Thymus (tissue), 11 donors: Measurements from ENCODE around the gene SLC4A4. TPM values are rescaled to one million over a fixed set of nuclear protein-coding genes. Genes with fewer than 3 reads are reported as not detected.

Experiments
- DNase-seq, 9 donors: peaks; one replicate each; pipeline ENCODE4 v3.0.0-alpha.2; 2013; ENCODE audit warnings: low spot score in 9 of 9, low read depth in 6 of 9, missing footprints in 1 of 9
- H3K27ac ChIP-seq, 2 donors: one replicate each; pipeline ENCODE4 v1.5.1; 2013; ENCODE audit warnings: control low read depth in 1 of 2, low read depth in 1 of 2, low read length in 1 of 2, mild to moderate bottlenecking in 1 of 2, moderate library complexity in 1 of 2
- H3K27me3 ChIP-seq, 2 donors: one replicate each; pipeline ENCODE4 v1.5.1; 2013; ENCODE audit warnings: low read length in 1 of 2; ENCODE audit not compliant: control insufficient read depth in 2 of 2, insufficient read depth in 1 of 2
- H3K36me3 ChIP-seq, 2 donors: one replicate each; pipeline ENCODE4 v1.5.1; 2013; ENCODE audit warnings: low read length in 1 of 2, mild to moderate bottlenecking in 1 of 2, moderate library complexity in 1 of 2; ENCODE audit not compliant: control insufficient read depth in 2 of 2, insufficient read depth in 2 of 2
- H3K4me1 ChIP-seq, 2 donors: one replicate each; pipeline ENCODE4 v1.5.1; 2013; ENCODE audit warnings: low read length in 2 of 2; ENCODE audit not compliant: control insufficient read depth in 2 of 2, insufficient read depth in 2 of 2
- H3K4me3 ChIP-seq, 2 donors: one replicate each; pipeline ENCODE4 v1.5.1; 2013; ENCODE audit warnings: low read length in 2 of 2, control low read depth in 1 of 2, mild to moderate bottlenecking in 1 of 2
- H3K9me3 ChIP-seq, 2 donors: one replicate each; pipeline ENCODE4 v1.5.1; 2013; ENCODE audit warnings: low read length in 1 of 2, mild to moderate bottlenecking in 1 of 2; ENCODE audit not compliant: control insufficient read depth in 2 of 2, insufficient read depth in 1 of 2
- WGBS: extraction: QIAGEN DNeasy Blood & Tissue Kit; methylation state at CpG from one replicate; pipeline ENCODE4 v1.1.7; 2013; 5-methylcytosine and 5-hydroxymethylcytosine counted together
- polyA plus RNA-seq: library from polyadenylated mRNA; stranded (reverse); fragments of 200-250 nt; gene quantifications from one replicate; pipeline ENCODE4 v1.2.3, GENCODE V29; 2013
- total RNA-seq: library from RNA; stranded (reverse); fragments of 120-200 nt; gene quantifications from one replicate; pipeline ENCODE4 v1.2.4, GENCODE V29; 2013
- donor health status: healthy.

SLC4A4 gene
- total and polyA plus RNA-seq, 2 donors, result 1.7 to 6.8 TPM

- no peak overlapping the region for H3K27ac ChIP-seq
- no peaks in the 10 kb centered on the region for H3K27me3 ChIP-seq
- H3K4me1 ChIP-seq, result no peaks in the 10 kb centered on the region
- DNase-seq, result no peak
- no peak overlapping the region for H3K4me3 ChIP-seq
- H3K9me3 ChIP-seq, result no peaks in the 10 kb centered on the region
- H3K36me3 ChIP-seq, result no peaks in the 10 kb centered on the region
Observed at GRCh38 chr4:71346710-71347109, 7.9 kb downstream of the SLC4A4 start.

GRCh38 chr4:71348586-71348985 is 9.8 kb downstream of the SLC4A4 start:
- H3K36me3 ChIP-seq, result no peaks in the 10 kb centered on the region
- H3K27me3 ChIP-seq, result no peaks in the 10 kb centered on the region
- H3K9me3 ChIP-seq, result no peaks in the 10 kb centered on the region
- no peak overlapping the region for H3K4me3 ChIP-seq
- no peaks in the 10 kb centered on the region for H3K4me1 ChIP-seq
- H3K27ac ChIP-seq, result no peak overlapping the region
- peak in 1 of 9 donors; percentile 11 for DNase-seq
- 80% methylated on average over 3 of the region's 3 CpGs for WGBS

GRCh38 chr4:71355045-71355444 is 16.2 kb downstream of the SLC4A4 start:
- WGBS, result 97% methylated on average over 1 of the region's 1 CpG
- DNase-seq, result no peak
- Histone ChIP-seq H3K9me3 (no peaks in the 10 kb centered on the region), H3K27me3 (no peaks in the 10 kb centered on the region), H3K36me3 (no peaks in the 10 kb centered on the region), H3K4me3 (no peak overlapping the region), H3K27ac (no peak overlapping the region), H3K4me1 (no peaks in the 10 kb centered on the region)

- DNase-seq, result no peak
- Histone ChIP-seq H3K4me1 (no peaks in the 10 kb centered on the region), H3K27me3 (no peaks in the 10 kb centered on the region), H3K27ac (no peak overlapping the region), H3K36me3 (no peaks in the 10 kb centered on the region), H3K4me3 (no peak overlapping the region), H3K9me3 (no peaks in the 10 kb centered on the region)
Observed at GRCh38 chr4:71355971-71356370, 17.2 kb downstream of the SLC4A4 start.

- no peaks in the 10 kb centered on the region for H3K36me3 ChIP-seq
- no peaks in the 10 kb centered on the region for H3K9me3 ChIP-seq
- H3K27ac ChIP-seq, result no peak overlapping the region
- WGBS, result 96% methylated on average over 6 of the region's 6 CpGs
- DNase-seq, result no peak
- H3K4me3 ChIP-seq, result no peak overlapping the region
- H3K4me1 ChIP-seq, result no peaks in the 10 kb centered on the region
- H3K27me3 ChIP-seq, result no peaks in the 10 kb centered on the region
Observed at GRCh38 chr4:71356924-71357663, 18.3 kb downstream of the SLC4A4 start.

- no peak for DNase-seq
- H3K27me3 ChIP-seq, result no peaks in the 10 kb centered on the region
- 98% methylated on average over 12 of the region's 12 CpGs for WGBS
- H3K4me1 ChIP-seq, result no peaks in the 10 kb centered on the region
- no peaks in the 10 kb centered on the region for H3K9me3 ChIP-seq
- no peak overlapping the region for H3K27ac ChIP-seq
- H3K4me3 ChIP-seq, result no peak overlapping the region
- no peaks in the 10 kb centered on the region for H3K36me3 ChIP-seq
Observed at GRCh38 chr4:71360844-71361243, 22.0 kb downstream of the SLC4A4 start.

- Histone ChIP-seq H3K4me1 (no peaks in the 10 kb centered on the region), H3K4me3 (no peak overlapping the region), H3K27me3 (no peaks in the 10 kb centered on the region), H3K27ac (no peak overlapping the region), H3K9me3 (no peaks in the 10 kb centered on the region), H3K36me3 (no peaks in the 10 kb centered on the region)
- no peak for DNase-seq
Observed at GRCh38 chr4:71361476-71361875, 22.7 kb downstream of the SLC4A4 start.

GRCh38 chr4:71366766-71367165 is 27.9 kb downstream of the SLC4A4 start:
- WGBS, result 97% methylated on average over 3 of the region's 3 CpGs
- Histone ChIP-seq H3K36me3 (no peaks in the 10 kb centered on the region), H3K4me1 (no peaks in the 10 kb centered on the region), H3K27ac (no peak overlapping the region), H3K4me3 (no peak overlapping the region), H3K27me3 (no peaks in the 10 kb centered on the region), H3K9me3 (no peaks in the 10 kb centered on the region)
- DNase-seq, result peak in 1 of 9 donors; percentile 14

- Histone ChIP-seq H3K27me3 (no peaks in the 10 kb centered on the region), H3K4me3 (no peak overlapping the region), H3K36me3 (no peaks in the 10 kb centered on the region), H3K4me1 (no peaks in the 10 kb centered on the region), H3K9me3 (no peaks in the 10 kb centered on the region), H3K27ac (no peak overlapping the region)
- no peak for DNase-seq
- 94% methylated on average over 2 of the region's 2 CpGs for WGBS
Observed at GRCh38 chr4:71367546-71367945, 28.7 kb downstream of the SLC4A4 start.
